DND-41 (cell line): ENCODE results near the gene SLC22A31.

Source experiments
- ATAC-seq: fragments of 200-7000 bp; cut with Tn5 transposase; 3 replicates; pipeline ENCODE4 v1.9.1; 2021; ENCODE audit warnings: low read depth; ENCODE audit not compliant: insufficient read depth
- DNase-seq: peaks from one replicate; pipeline ENCODE4 v3.0.0-alpha.2; 2020
- H2AFZ ChIP-seq: 2 replicates; pipeline ENCODE4 v1.6.0; 2012; ENCODE audit warnings: low read depth, low read length
- H3K27ac ChIP-seq: 2 replicates; pipeline ENCODE4 v1.5.1; 2012; ENCODE audit warnings: low read length, inconsistent platforms
- H3K27me3 ChIP-seq: fragments of 200-600 bp; sonication (generic); 2 replicates; pipeline ENCODE4 v1.6.0; 2012; ENCODE audit warnings: low read length, mild to moderate bottlenecking, inconsistent platforms; ENCODE audit not compliant: insufficient read depth, poor library complexity
- H3K36me3 ChIP-seq: 2 replicates; pipeline ENCODE4 v1.5.1; 2012; ENCODE audit warnings: low read length, inconsistent platforms; ENCODE audit not compliant: insufficient read depth
- H3K4me1 ChIP-seq: 2 replicates; pipeline ENCODE4 v1.5.1; 2012; ENCODE audit warnings: mild to moderate bottlenecking, low read length; ENCODE audit not compliant: insufficient read depth
- H3K4me2 ChIP-seq: 2 replicates; pipeline ENCODE4 v1.6.0; 2012; ENCODE audit warnings: mild to moderate bottlenecking, moderate library complexity, low read length, inconsistent platforms; ENCODE audit not compliant: insufficient read depth
- H3K4me3 ChIP-seq, 2 experiments: fragments of 200-600 bp in 1 of 2; shearing (Covaris generic) in 1 of 2; 2 replicates each; pipeline ENCODE4 v1.5.1; 2012 to 2016; ENCODE audit warnings: inconsistent platforms in 2 of 2, low read length in 2 of 2, mild to moderate bottlenecking in 2 of 2, low read depth in 1 of 2, moderate library complexity in 1 of 2
- H3K79me2 ChIP-seq: 2 replicates; pipeline ENCODE4 v1.6.0; 2012; ENCODE audit warnings: low read length, inconsistent platforms; ENCODE audit not compliant: insufficient read depth
- H3K9ac ChIP-seq: 2 replicates; pipeline ENCODE4 v1.6.0; 2012; ENCODE audit warnings: low read depth, mild to moderate bottlenecking, inconsistent platforms, low read length, moderate library complexity
- H3K9me3 ChIP-seq: 2 replicates; pipeline ENCODE4 v1.5.1; 2012; ENCODE audit warnings: low read length, moderate library complexity, mild to moderate bottlenecking, inconsistent platforms; ENCODE audit not compliant: insufficient read depth, severe bottlenecking
- H4K20me1 ChIP-seq: 2 replicates; pipeline ENCODE4 v1.6.0; 2012; ENCODE audit warnings: low read length; ENCODE audit not compliant: insufficient read depth
- CTCF ChIP-seq: IDR thresholded peaks from 2 replicates; pipeline ENCODE4 v1.5.1; 2012; ENCODE audit warnings: borderline replicate concordance, low read length, moderate library complexity, mild to moderate bottlenecking; ENCODE audit not compliant: poor library complexity, severe bottlenecking; ENCODE audit errors: extremely low read depth
- EZH2 ChIP-seq: IDR thresholded peaks from 3 replicates; pipeline ENCODE4 v1.6.1; 2012; ENCODE audit warnings: borderline replicate concordance, low read depth, mild to moderate bottlenecking, moderate library complexity, low read length, inconsistent platforms; ENCODE audit not compliant: severe bottlenecking

Gene SLC22A31

GRCh38 chr16:89198417-89199240, 1.7 kb downstream of the SLC22A31 start:
- no peak overlapping the region for H3K9ac ChIP-seq
- H3K9me3 ChIP-seq = no peaks in the 10 kb centered on the region
- no peaks in the 10 kb centered on the region for H3K27me3 ChIP-seq
- H4K20me1 ChIP-seq = 0 out of 2 replicates have a peak, but pooled peaks cover 3% of the 10 kb centered on the region
- TF ChIP-seq EZH2 = no peak
- no peak overlapping the region for H3K4me2 ChIP-seq
- no peak overlapping the region for H2AFZ ChIP-seq
- no peaks in the 10 kb centered on the region for H3K36me3 ChIP-seq
- H3K79me2 ChIP-seq = no peaks in the 10 kb centered on the region
- no peak overlapping the region for H3K4me3 ChIP-seq
- DNase-seq = no peak
- H3K27ac ChIP-seq = no peak overlapping the region
- no peaks in the 10 kb centered on the region for H3K4me1 ChIP-seq
- ATAC-seq = no peak

- TF ChIP-seq CTCF = no peak
- TF ChIP-seq EZH2 = no peak
- DNase-seq = no peak
Measured at GRCh38 chr16:89197633-89198416, 2.5 kb downstream of the SLC22A31 start.

GRCh38 chr16:89197033-89197632, 3.2 kb downstream of the SLC22A31 start:
- Histone ChIP-seq H3K27me3 (no peaks in the 10 kb centered on the region), H3K27ac (no peak overlapping the region), H3K9ac (no peak overlapping the region), H2AFZ (no peak overlapping the region), H3K4me2 (no peak overlapping the region), H3K9me3 (no peaks in the 10 kb centered on the region), H3K4me1 (peaks cover 3% of the 10 kb centered on the region), H3K79me2 (no peaks in the 10 kb centered on the region), H3K36me3 (no peaks in the 10 kb centered on the region), H3K4me3 (no peak overlapping the region), H4K20me1 (0 out of 2 replicates have a peak, but pooled peaks cover 3% of the 10 kb centered on the region)
- TF ChIP-seq EZH2 (no peak), CTCF (no peak)
- DNase-seq = no peak
- ATAC-seq = no peak

More at GRCh38 chr16:89197633-89198416, 2.5 kb downstream of the SLC22A31 start:
- Histone ChIP-seq H2AFZ (no peak overlapping the region), H3K36me3 (no peaks in the 10 kb centered on the region), H3K9me3 (no peaks in the 10 kb centered on the region), H3K9ac (no peak overlapping the region), H3K4me3 (no peak overlapping the region), H3K27me3 (no peaks in the 10 kb centered on the region), H3K4me1 (no peaks in the 10 kb centered on the region), H3K79me2 (no peaks in the 10 kb centered on the region), H4K20me1 (0 out of 2 replicates have a peak, but pooled peaks cover 3% of the 10 kb centered on the region), H3K4me2 (no peak overlapping the region), H3K27ac (no peak overlapping the region)
- ATAC-seq = no peak
